GF-D8 (cell line): ENCODE measurements around the gene CEP112.

Experiments
- DNase-seq: peaks from one replicate; lab custom pipeline; 2025; lab: John Stamatoyannopoulos, UW

The CEP112 gene

DNA sequence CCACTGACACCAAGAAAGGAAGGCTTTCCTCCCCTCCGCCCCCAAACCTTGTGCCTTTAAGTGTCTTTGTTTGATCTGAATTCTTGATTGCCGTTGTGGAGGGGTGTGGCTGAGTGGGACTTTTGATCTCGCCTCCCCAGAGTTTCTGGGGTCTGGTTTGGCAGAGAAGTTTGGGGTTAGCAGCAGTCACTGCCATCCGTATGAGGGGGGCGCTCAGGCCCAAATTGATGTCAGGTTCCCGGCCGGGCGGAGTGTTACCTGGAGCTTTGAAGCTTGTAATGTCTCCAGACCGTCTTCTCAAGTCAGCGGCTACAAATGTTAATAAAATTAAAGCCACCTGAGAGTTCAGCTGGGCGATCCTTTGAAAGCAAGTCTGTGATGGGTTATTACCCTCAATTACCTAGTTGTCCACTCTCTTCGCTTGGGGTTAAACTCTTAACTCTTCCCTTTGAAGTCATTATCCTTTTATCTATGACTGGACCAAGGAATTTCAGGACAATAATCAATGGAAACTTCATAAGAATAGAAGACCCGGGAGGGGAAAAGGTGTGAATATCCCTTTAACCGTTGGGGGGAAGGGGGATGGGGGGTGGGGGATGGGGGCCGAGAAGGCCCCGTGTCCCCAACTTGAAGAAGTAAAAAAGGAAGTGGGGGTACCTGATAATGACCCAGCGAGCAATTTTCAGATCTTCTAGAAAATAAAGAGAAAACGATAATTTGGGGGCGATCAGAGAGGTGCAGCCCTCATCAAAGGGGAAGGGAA is 598.7 kb downstream of the CEP112 start:
- DNase-seq: no peak

GRCh38 chr17:65592125-65592965 is 599.6 kb downstream of the CEP112 start:
- no peak for DNase-seq

GRCh38 chr17:65589321-65589720 is 602.6 kb downstream of the CEP112 start:
- DNase-seq: no peak

- DNase-seq: no peak
These were observed 603.6 kb downstream of the CEP112 start for GRCh38 chr17:65588181-65588808.

GRCh38 chr17:65587534-65588180 is 604.3 kb downstream of the CEP112 start:
- DNase-seq: no peak

- DNase-seq: no peak
These were observed 605.0 kb downstream of the CEP112 start for GRCh38 chr17:65586899-65587298.
